CD14-positive monocyte (primary cell): ENCODE results near the gene INHA. TPM values are rescaled to one million over a fixed set of nuclear protein-coding genes. Genes with fewer than 3 reads are reported as not detected.
A peak's percentile ranks its signal among the peaks of the same experiment; 100 is the strongest.

Source experiments
- DNase-seq, 3 donors: peaks; one replicate each; pipeline ENCODE4 v3.0.0-alpha.2; 2011 to 2022
- H2AFZ ChIP-seq: 2 replicates; pipeline ENCODE4 v1.6.0; 2012; ENCODE audit warnings: mild to moderate bottlenecking, low read depth, low read length, inconsistent platforms; ENCODE audit not compliant: insufficient read depth, poor library complexity, severe bottlenecking
- H3K27ac ChIP-seq, 2 donors: 1 replicate in 1 of 2; 2 replicates in 1 of 2; pipeline ENCODE4 v1.5.1; 2012 to 2013; ENCODE audit warnings: low read length in 2 of 2, control low read depth in 1 of 2, inconsistent platforms in 1 of 2, low read depth in 1 of 2, mild to moderate bottlenecking in 1 of 2
- H3K27me3 ChIP-seq, 2 donors: one replicate each; pipeline versions ENCODE4 v1.6.0 to v1.6.1; 2011 to 2013; ENCODE audit warnings: low read length in 2 of 2; ENCODE audit not compliant: control insufficient read depth in 2 of 2, insufficient read depth in 2 of 2
- H3K36me3 ChIP-seq, 2 donors: replicated peaks in 1 of 2; 1 replicate in 1 of 2; 2 replicates in 1 of 2; pipeline versions ENCODE4 v1.5.1 to v1.6.1; 2012 to 2013; ENCODE audit warnings: low read length in 2 of 2, control low read depth in 1 of 2, inconsistent platforms in 1 of 2, mild to moderate bottlenecking in 1 of 2; ENCODE audit not compliant: insufficient read depth in 2 of 2, control insufficient read depth in 1 of 2
- H3K4me1 ChIP-seq, 2 donors: 1 replicate in 1 of 2; 2 replicates in 1 of 2; pipeline versions ENCODE4 v1.5.1 to v1.6.1; 2012 to 2013; ENCODE audit warnings: low read length in 2 of 2, control low read depth in 1 of 2, inconsistent platforms in 1 of 2, mild to moderate bottlenecking in 1 of 2, moderate library complexity in 1 of 2; ENCODE audit not compliant: insufficient read depth in 2 of 2, control insufficient read depth in 1 of 2
- H3K4me2 ChIP-seq: replicated peaks from 2 replicates; pipeline ENCODE3; 2012; ENCODE audit warnings: low read length, moderate library complexity, mild to moderate bottlenecking; ENCODE audit not compliant: poor library complexity, severe bottlenecking; ENCODE audit errors: extremely low read depth
- H3K4me3 ChIP-seq, 3 experiments: fragments of 200-600 bp in 1 of 3; sonication (generic) in 1 of 3; replicated peaks in 1 of 3; 1 replicate in 2 of 3; 2 replicates in 1 of 3; pipeline ENCODE4 v1.5.1; 2011 to 2013; ENCODE audit warnings: low read length in 3 of 3, mild to moderate bottlenecking in 3 of 3, control low read depth in 2 of 3, low read depth in 2 of 3, inconsistent platforms in 1 of 3, moderate library complexity in 1 of 3
- H3K79me2 ChIP-seq: 2 replicates; pipeline ENCODE4 v1.6.0; 2012; ENCODE audit warnings: mild to moderate bottlenecking, control low read depth, inconsistent platforms, low read length, moderate library complexity; ENCODE audit not compliant: insufficient read depth
- H3K9ac ChIP-seq: 2 replicates; pipeline ENCODE4 v1.6.0; 2017; ENCODE audit warnings: low read length, mild to moderate bottlenecking; ENCODE audit not compliant: insufficient read depth, poor library complexity, severe bottlenecking
- H3K9me3 ChIP-seq, 2 donors: replicated peaks in 1 of 2; 1 replicate in 1 of 2; 2 replicates in 1 of 2; pipeline versions ENCODE4 v1.5.1 to v1.6.1; 2012 to 2013; ENCODE audit warnings: low read length in 2 of 2, control low read depth in 1 of 2; ENCODE audit not compliant: control insufficient read depth in 1 of 2, insufficient read depth in 1 of 2
- H4K20me1 ChIP-seq: 2 replicates; pipeline ENCODE4 v1.6.0; 2012; ENCODE audit warnings: mild to moderate bottlenecking, low read length, control low read depth, moderate library complexity; ENCODE audit not compliant: insufficient read depth
- H3K27ac Mint-ChIP-seq, 7 donors: one replicate each; pipeline ENCODE4 v1.8.0; 2020; ENCODE audit warnings: mild to moderate bottlenecking in 7 of 7, mixed read lengths in 7 of 7, moderate library complexity in 6 of 7, inconsistent platforms in 2 of 7
- H3K27me3 Mint-ChIP-seq, 3 donors: one replicate each; pipeline ENCODE4 v1.8.0; 2021 to 2022; ENCODE audit warnings: low read depth in 3 of 3, mild to moderate bottlenecking in 3 of 3, mixed read lengths in 3 of 3, moderate library complexity in 3 of 3, inconsistent platforms in 1 of 3
- H3K36me3 Mint-ChIP-seq, 2 donors: one replicate each; pipeline ENCODE4 v1.8.0; 2020; ENCODE audit warnings: mixed read lengths in 2 of 2, inconsistent platforms in 1 of 2, mild to moderate bottlenecking in 1 of 2
- H3K4me1 Mint-ChIP-seq: one replicate; pipeline ENCODE4 v1.8.0; 2020; ENCODE audit warnings: mild to moderate bottlenecking, mixed read lengths
- H3K4me3 Mint-ChIP-seq, 2 donors: one replicate each; pipeline ENCODE4 v1.8.0; 2020; ENCODE audit warnings: mild to moderate bottlenecking in 2 of 2, mixed read lengths in 2 of 2, moderate library complexity in 1 of 2
- H3K9me3 Mint-ChIP-seq, 7 donors: one replicate each; pipeline ENCODE4 v1.8.0; 2020 to 2022; ENCODE audit warnings: mixed read lengths in 7 of 7, mild to moderate bottlenecking in 6 of 7, moderate library complexity in 6 of 7, inconsistent platforms in 2 of 7
- CTCF ChIP-seq: fragments of 200-600 bp; IDR thresholded peaks from one replicate; pipeline ENCODE4 v1.8.0; 2022; ENCODE audit warnings: antibody characterized with exemption, mild to moderate bottlenecking
- WGBS: methylation state at CpG from one replicate; pipeline ENCODE4 v1.1.5; 2013; ENCODE audit warnings: missing lambda C conversion rate; ENCODE audit not compliant: insufficient coverage; 5-methylcytosine and 5-hydroxymethylcytosine counted together
- intact Hi-C, 2 donors: fragments of 100-400 bp; cut with micrococcal nuclease; formaldehyde crosslinking; loops; one replicate each; pipeline versions ENCODE4 v1.15.0 to v1.15.1; 2023
- polyA plus RNA-seq, 3 donors: library from polyadenylated mRNA; depleted of rRNA in 1 of 3; unstranded in 2 of 3; stranded (reverse) in 1 of 3; fragments of 300-500 nt in 2 of 3; fragments of >200 nt in 1 of 3; fragmentation: Illumina TruSeq in 2 of 3; gene quantifications; 1 replicate in 2 of 3; 2 replicates in 1 of 3; pipeline ENCODE4 v1.2.3, GENCODE V29; 2012 to 2021

INHA gene
- polyA plus RNA-seq, 3 donors, result not detected

DNA sequence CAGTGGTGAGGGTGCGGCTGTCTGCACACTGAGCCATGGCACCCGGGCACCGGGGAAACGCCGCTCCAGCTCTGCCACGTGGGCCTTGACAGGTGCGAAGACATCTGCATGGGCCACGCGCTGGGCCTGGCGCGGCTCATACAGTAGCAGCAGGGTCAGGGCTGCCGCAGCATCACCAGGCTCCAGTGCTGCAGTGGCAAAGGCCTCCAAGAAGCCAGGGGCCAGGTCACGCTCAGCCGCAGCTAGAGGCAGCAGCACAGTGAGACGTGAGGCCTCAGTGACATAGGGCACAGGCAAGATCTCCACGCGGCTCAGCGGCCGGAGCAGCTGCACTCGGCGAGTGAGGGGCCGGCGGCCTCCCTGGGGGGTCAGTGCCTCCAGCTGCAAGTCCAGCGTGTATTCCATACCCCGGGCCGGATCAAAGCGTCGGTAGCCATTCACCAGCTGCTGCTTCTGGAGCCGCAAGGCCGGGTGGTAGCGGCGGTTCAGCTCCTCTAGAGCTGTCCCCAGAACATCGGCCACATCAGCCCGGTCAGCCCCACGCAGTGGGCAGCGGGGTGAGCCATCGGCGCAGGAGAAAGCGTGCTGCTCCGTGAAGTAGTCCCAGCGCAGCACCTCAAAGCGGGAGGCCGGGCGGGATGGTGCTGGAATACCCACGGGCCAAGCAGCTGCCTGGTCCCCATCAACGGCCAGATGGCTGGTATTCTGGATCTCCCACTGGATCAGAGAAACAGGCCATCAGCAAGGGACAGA, 32.0 kb upstream of the INHA start:
- Histone ChIP-seq H3K4me2 (no peak overlapping the region), H3K36me3 (no peaks in the 10 kb centered on the region), H3K79me2 (no peaks in the 10 kb centered on the region), H3K4me1 (peaks cover 21 to 27% of the 10 kb centered on the region in 2 donors), H3K4me3 (no peak overlapping the region), H4K20me1 (no peaks in the 10 kb centered on the region), H3K27me3 (peaks cover 20 to 39% of the 10 kb centered on the region in 2 donors), H3K9ac (no peak overlapping the region), H3K27ac (no peak overlapping the region), H2AFZ (no peak overlapping the region), H3K9me3 (no peaks in the 10 kb centered on the region)
- WGBS, result 97% methylated on average over 46 of the region's 46 CpGs
- no peak for TF ChIP-seq CTCF
- H3K27me3 Mint-ChIP-seq, result peaks cover 24 to 50% (median 27%) of the 10 kb centered on the region in 3 donors
- peaks cover 9% of the 10 kb centered on the region for H3K4me1 Mint-ChIP-seq
- peaks cover 0 to 16% (median 2%) of the 10 kb centered on the region in 7 donors for H3K9me3 Mint-ChIP-seq
- no peak overlapping the region for H3K4me3 Mint-ChIP-seq
- no peak for DNase-seq
- intact Hi-C loops, result loop anchor here (2.0 to 5.0 kb wide), 4 partner anchors 38 to 153 kb away; partner anchors contain the start of gene DNPEP (in 1 of the 2)
- H3K27ac Mint-ChIP-seq, result no peak overlapping the region
- peaks cover 0 to 6% of the 10 kb centered on the region in 2 donors for H3K36me3 Mint-ChIP-seq

GRCh38 chr2:219540784-219541504, 31.2 kb upstream of the INHA start:
- no peaks in the 10 kb centered on the region for H4K20me1 ChIP-seq
- no peaks in the 10 kb centered on the region for H3K79me2 ChIP-seq
- Mint-ChIP-seq H3K4me3 (peak overlapping the region in 1 of 2 donors; percentile 56), H3K27ac (no peak overlapping the region), H3K9me3 (peaks cover 0 to 16% (median 2%) of the 10 kb centered on the region in 7 donors), H3K36me3 (peaks cover 0 to 6% of the 10 kb centered on the region in 2 donors), H3K27me3 (peaks cover 30 to 57% (median 33%) of the 10 kb centered on the region in 3 donors), H3K4me1 (peaks cover 9% of the 10 kb centered on the region)
- no peak overlapping the region for H3K4me2 ChIP-seq
- H3K9ac ChIP-seq, result no peak overlapping the region
- H3K27ac ChIP-seq, result no peak overlapping the region
- DNase-seq, result no peak
- intact Hi-C loops, result loop anchor here (2.0 to 5.0 kb wide), 4 partner anchors 39 to 154 kb away; partner anchors contain the start of gene DNPEP (in 1 of the 2)
- H3K9me3 ChIP-seq, result no peaks in the 10 kb centered on the region
- H2AFZ ChIP-seq, result no peak overlapping the region
- no peaks in the 10 kb centered on the region for H3K36me3 ChIP-seq
- TF ChIP-seq CTCF, result no peak
- WGBS, result 94% methylated on average over 8 of the region's 12 CpGs
- no peak overlapping the region for H3K4me3 ChIP-seq
- H3K27me3 ChIP-seq, result peaks cover 24 to 47% of the 10 kb centered on the region in 2 donors
- H3K4me1 ChIP-seq, result peaks cover 21 to 27% of the 10 kb centered on the region in 2 donors
